Measurements from ENCODE around the gene KCNG4.

DNA sequence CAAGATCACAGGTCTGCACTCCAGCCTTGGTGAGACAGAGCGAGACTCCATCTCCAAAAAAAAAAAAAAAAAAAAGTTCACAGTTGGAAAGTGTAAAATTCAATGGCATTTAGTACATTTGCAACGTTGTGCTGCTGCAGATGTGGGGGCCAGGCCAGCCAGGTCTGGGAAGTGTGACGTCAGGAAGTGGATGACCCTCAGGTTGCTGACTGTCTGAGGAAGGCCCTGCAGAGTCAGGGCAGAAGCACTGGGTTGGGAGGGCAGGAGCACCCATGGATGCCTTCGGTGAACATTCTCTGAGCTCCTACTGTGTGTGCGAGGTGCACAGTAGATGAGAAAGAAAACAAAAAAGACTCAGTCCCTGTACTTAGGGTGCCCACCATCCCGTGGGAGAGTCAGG, 42.7 kb upstream of the KCNG4 start:
- TF ChIP-seq HDAC6 (IDR thresholded peaks at IDR 0.05; ENCODE audit: low read depth, low read length) (no peak), BRCA1 (IDR thresholded peaks at IDR 0.05; ENCODE audit: low read depth, low read length) (no peak), GTF2F1 (IDR thresholded peaks at IDR 0.05; ENCODE audit: borderline replicate concordance, low read depth, low read length) (no peak), POLR2AphosphoS5 (IDR thresholded peaks at IDR 0.05; ENCODE audit: low read depth, low read length) (no peak)
- TF ChIP-seq, protein P1, sequence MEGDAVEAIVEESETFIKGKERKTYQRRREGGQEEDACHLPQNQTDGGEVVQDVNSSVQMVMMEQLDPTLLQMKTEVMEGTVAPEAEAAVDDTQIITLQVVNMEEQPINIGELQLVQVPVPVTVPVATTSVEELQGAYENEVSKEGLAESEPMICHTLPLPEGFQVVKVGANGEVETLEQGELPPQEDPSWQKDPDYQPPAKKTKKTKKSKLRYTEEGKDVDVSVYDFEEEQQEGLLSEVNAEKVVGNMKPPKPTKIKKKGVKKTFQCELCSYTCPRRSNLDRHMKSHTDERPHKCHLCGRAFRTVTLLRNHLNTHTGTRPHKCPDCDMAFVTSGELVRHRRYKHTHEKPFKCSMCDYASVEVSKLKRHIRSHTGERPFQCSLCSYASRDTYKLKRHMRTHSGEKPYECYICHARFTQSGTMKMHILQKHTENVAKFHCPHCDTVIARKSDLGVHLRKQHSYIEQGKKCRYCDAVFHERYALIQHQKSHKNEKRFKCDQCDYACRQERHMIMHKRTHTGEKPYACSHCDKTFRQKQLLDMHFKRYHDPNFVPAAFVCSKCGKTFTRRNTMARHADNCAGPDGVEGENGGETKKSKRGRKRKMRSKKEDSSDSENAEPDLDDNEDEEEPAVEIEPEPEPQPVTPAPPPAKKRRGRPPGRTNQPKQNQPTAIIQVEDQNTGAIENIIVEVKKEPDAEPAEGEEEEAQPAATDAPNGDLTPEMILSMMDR (IDR thresholded peaks at IDR 0.05; ENCODE audit: control extremely low read depth in 1 of 3, insufficient read depth in 1 of 3, low read depth in 1 of 3, low read length in 3 of 3), result no peak

All from H1 (cell line).